ENCODE measurements around the gene GALNT9.
"Not testable (repeated sequence)": the region's sequence is repeated elsewhere in the genome, so short reads cannot be mapped to it uniquely, and the experiment has no call there.

Gene GALNT9

GRCh38 chr12:132329036-132329719, at the start of gene GALNT9:
Gene GALNT9, minus strand, starts transcription at chr12:132329589. Its CDS starts 386 bp downstream, at chr12:132329203.
- peak; percentile 2 for DNase-seq

DNA sequence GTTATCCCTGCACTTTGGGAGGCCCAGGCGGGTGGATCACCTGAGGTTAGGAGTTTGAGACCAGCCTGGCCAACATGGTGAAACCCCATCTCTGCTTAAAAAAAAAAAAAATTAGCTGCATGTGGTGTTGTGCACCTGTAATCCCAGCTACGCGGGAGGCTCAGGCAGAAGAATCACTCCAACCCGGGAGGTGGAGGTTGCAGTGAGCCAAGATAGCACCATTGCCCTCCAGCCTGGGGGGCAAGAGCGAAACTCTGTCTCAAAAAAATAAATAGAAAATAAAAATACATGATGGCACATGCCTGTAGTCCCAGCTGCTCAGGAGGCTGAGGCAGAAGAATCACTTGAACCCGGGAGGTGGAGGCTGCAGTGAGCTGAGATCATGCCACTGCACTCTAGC, 49.7 kb upstream of the GALNT9 start:
- not testable (repeated sequence) for DNase-seq

DNA sequence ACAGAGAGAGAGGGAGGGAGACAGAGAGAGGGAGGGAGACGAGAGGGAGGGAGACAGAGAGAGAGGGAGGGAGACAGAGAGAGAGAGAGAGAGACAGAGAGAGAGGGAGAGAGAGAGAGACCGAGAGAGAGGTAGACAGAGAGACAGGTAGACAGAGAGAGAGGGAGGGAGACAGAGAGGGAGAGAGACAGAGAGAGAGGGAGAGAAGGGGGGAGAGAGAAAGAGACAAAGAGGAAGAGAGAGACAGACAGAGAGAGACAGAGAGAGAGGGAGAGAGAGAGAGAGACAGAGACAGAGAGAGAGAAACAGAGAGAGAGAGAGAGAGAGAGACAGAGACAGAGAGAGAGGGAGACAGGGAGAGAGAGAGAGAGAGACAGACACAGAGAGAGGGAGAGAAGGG, 47.8 kb upstream of the GALNT9 start:
- DNase-seq: no peak

DNA sequence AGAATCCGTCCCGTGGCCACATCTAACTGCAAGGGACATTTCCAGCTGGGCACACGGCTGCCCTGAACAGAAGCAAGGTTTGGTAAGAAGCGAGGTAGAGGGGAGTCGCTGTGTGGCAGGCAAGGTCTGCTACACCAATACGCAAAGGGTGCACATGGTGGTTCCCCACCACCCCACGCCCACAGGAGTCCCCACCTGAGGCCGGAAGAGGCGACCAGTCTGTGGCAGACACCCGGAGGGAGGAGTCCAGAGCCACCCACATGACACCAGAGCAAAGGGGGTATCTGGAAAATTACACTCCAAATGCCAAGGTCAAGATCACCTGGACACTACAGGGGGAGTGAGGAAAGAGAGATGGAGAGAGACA, 47.1 kb upstream of the GALNT9 start:
- DNase-seq: no peak

- no peak for DNase-seq
Observed at GRCh38 chr12:132375747-132376463, 46.5 kb upstream of the GALNT9 start.

GRCh38 chr12:132374612-132375445, 45.4 kb upstream of the GALNT9 start:
- no peak for DNase-seq

GRCh38 chr12:132373901-132374611, 44.7 kb upstream of the GALNT9 start:
- DNase-seq: peak; percentile 7

- no peak for DNase-seq
Observed at GRCh38 chr12:132367852-132368251, 38.5 kb upstream of the GALNT9 start.

DNA sequence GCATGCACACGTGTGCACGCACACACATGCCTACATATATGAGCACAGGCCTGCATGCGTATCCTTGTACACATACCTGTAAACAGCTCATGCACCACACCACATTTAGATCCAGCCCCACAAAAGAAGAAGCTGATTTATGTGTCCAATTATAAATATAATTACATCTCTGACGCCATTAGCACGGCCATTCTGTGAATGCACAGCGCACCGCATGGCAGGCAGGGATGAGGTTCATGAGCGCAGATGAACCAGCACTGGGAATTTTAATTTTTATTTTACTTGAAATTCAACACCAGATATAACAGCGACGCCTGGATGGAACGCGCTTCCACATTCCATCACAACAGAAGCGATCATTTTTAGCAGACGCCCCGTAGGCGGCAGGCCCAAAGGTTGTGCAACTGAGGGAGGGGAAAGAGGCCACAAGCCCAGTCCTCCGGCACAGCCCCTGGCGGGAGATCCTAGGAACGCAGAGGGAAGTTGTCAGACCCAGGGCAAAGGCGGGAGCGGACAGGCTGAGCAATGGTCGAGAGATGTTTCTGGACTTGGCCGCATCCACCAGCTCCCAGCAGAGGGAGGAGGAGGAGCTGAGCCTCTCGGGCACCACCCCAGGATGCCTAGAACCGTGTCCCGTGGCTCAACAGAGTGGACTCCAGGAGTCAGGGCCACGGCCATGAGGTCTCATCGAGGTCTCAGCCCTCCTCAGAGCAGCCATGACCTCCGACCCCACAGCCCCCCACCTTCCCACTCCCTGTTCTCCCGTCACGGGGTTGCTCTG, 37.9 kb upstream of the GALNT9 start:
- peak; percentile 3 for DNase-seq

DNA sequence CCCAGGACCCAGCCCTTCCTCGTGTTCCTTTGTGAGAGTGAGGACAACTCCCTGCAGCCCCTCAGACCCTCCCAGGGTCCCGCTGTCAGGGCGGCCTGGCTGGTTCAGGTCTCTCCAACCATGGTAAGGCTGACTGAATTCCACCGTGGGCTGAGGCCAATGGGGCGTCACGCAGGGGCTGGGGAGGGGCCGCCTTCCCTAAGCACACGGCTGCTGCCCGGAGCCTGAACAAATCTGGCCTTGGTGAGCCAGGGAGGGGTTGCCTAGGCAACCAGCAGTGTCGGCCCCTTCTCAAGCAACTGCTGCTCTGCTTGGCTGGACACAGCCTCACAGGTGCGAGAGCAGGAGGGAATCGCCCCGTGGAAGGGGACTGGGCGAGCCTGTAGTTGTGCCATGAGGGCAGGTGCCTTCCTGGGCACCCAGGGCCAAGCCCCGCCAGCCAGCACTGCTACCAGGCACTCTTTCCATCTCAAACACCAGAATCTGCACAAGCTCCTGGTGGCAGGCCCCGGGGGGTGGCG, 37.0 kb upstream of the GALNT9 start:
- DNase-seq: no peak

- no peak for DNase-seq
Observed at GRCh38 chr12:132365226-132365625, 35.8 kb upstream of the GALNT9 start.

DNA sequence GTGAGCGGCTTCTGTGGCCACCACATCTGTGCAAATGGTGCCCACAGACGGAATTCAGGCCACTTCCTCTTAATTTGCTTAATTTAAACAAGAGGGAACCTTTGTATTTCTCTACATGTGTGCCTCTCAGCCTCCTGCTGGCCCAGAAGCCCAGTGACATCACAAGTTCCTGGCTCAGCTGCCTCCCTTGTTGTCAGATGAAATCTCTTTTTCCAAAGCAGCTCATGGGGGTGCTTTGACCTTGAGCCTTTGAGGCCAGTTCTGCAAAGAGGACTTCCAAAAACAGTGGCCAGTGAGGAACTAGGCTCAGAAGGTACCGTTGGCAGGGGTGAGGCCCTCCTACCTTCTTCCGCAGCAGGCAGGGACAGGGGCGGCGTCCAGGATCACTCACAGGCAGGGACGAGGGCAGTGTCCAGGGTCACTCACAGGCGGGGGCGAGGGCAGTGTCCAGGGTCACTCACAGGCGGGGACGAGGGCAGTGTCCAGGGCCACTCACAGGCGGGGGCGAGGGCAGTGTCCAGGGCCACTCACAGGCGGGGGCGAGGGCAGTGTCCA, 35.0 kb upstream of the GALNT9 start:
- no peak for DNase-seq

DNA sequence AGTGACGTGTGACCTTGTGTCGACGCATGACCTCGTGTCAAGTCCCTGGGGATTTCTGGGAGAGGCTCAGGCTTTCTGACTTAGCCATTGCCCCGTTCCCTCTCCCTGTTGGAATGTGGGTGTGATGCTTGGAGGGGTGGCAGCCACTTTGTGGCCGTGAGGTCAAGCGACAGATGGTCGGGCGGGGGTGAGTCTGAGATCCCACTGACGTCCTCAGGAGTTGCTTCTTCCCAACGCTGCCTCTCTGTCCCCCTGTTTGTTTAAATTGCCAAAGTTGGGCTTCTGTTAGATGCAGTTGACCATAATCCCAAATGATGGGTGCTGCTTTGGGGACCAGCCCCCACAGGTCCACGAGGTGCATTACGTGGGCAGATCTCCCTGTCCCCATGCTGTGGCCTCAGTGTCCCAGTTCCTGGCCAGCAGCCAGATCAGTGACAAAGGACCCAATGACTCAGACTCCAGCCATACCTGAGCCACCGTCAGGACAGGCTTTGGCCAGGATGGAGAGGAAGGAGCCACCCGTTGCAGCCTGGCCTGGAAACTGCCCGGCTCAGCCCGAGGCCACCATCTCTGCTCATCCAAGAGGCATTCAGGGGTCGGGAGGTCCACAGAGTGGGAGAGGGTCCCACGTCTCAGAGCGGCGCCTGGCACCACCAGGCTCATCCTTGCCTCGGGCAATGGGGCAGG, 34.4 kb upstream of the GALNT9 start:
- no peak for DNase-seq

DNA sequence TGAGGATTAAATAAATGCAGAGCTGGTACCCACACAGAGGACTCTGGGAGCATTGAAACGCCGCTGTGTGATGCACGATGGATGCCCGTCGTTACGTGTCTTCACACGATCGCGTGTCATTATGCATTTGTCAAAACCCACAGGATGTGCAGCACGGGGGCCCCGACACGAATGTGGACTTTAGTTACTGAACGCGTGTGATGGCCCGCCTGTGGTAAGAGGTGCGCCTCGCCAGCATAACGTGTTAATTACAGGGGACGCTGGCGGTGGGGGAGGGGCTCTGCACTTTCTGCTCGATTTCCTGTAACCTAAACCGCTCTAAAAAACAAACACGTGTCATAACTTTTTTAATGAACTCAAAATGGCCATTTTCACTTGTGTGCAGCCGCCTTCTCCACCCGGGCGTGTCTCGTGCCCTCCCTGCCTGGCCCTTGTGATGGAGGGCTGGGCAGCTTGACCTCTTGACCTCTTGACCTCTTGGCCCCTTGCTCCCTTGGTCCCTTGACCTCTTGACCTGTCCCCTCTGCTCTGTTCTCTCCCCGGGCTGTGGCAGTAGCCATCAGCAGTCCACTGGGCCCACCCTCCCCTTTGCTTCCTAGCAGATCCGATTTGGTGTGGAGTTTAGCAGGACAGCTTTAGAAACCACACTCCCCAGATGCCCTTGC, 33.7 kb upstream of the GALNT9 start:
- DNase-seq: no peak

DNA sequence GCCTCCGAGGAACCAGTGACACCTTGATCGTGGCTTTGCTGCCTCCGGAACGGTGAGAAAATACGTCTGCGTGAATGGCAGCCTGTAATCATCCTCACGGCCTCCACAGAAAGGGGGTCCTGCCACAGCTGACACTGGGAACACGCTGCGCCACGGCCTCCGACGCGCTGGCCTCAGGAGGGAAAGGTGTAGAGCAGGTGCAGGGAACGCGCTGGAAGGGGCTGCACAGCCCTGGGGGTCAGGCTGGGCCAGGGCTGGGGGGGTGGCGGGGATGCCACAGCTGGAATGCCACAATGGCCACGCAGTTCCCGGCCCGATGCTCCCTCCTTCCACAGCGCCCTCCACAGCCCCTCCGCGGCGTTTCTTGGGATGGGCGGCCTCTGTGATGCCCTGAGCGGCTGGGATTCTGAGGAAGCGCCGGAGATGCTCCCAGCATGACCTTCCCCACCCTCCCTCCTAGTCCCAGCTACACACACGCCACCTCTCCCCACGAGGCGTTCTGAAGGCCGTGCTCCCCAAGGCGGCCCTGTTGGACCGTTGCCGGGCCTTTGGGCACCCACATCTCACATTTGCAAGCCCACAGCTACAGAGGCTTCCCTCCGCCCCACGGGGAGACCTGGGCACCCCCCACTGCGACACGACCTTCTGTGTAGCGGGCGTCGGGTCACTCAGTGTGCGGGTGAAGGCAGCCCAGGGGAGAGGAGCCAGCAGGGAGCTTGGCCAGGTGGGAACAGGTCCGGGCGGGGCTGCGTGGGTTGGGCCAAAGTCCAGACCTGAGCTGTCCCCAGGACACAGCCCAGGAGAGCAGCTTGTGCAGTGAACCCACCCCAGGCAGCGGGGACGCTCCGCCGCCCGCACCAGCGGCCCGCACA, 31.8 kb upstream of the GALNT9 start:
- no peak for DNase-seq

DNA sequence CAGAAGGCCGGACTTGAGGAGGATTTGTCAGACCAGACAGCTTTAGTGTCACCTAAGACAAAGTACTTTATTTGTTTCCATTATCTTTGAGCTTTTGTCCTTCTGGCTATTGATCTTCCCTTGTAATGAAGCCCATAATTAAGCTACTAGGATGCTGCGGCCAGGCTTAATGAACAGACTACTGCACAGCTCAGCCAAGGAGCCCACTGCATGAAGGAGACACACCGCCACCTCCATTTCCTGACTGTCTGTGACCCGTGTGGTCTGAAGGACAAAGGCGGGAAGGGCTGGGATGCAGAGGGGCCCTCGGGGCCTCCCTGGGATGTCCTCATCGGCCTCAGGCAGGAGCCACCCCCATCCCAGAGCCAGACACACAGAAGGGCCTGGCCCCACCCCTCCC, 31.0 kb upstream of the GALNT9 start:
- DNase-seq: no peak

DNA sequence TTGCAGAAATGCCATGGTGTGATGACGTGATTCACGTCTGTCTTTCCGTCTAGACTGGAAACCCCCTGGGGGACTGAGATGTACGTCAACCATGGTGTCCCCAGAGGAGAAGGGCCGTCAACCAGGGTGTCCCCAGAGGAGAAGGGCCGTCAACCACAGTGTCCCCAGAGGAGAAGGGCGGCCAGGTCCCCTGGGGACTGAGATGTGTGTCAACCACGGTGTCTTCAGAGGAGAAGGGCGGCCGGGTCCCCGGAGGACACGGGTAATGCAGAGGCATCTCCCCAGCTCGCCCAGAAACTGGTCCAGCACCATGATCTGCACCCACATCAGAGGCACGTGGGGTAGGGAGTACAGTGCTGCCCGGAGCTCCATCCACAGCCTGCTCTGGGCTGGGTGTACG, 30.6 kb upstream of the GALNT9 start:
- no peak for DNase-seq

DNA sequence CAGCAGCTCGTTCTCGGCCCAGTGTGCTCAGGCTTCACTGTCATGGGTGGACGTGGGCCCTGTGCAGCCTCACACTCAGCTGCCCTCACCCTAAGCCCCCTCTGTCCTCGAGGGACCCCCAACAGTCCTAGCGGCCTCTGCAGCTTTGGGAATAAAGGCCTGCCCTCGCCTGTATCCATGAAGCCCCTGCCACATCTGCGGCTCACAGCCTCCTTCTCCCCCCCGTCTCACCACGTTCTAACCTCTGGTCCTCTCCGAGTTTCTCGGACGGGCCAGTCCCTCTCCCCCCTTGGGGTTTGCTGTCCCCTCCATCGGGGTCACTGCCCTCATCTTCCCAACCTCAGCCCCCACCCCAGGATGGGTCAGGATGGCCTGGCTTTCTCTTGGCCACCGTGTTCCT, 30.2 kb upstream of the GALNT9 start:
- no peak for DNase-seq
